Measurements from ENCODE around the gene SLC26A8. TPM values are rescaled to one million over a fixed set of nuclear protein-coding genes. Genes with fewer than 3 reads are reported as not detected.

SLC26A8 gene
- total and polyA plus RNA-seq, 4 donors: 0.20 to 1.1 (median 0.48) TPM

DNA sequence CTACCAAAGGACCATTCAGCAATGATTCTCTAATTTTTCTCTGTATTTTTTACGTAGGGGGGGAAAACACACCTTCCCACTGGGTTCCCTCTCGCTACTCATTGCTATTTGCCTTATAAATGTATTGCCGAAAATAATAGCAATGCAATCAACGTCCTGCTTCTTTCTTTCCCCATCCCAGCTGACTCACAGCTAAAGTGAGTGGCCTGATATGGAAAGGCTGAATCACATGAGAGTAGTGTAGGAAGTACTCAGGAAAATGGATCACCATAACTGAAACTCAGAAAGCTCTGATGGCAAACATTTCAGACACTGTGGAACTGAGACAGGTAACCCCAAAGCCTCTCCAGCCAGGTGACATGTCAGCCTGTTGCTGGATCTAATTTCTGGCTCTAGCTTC is 54.3 kb downstream of the SLC26A8 start:
- no peaks in the 10 kb centered on the region for H3K9me3 ChIP-seq (ENCODE audit: control insufficient read depth in 4 of 4, insufficient read depth in 3 of 4, low read length in 3 of 4)

DNA sequence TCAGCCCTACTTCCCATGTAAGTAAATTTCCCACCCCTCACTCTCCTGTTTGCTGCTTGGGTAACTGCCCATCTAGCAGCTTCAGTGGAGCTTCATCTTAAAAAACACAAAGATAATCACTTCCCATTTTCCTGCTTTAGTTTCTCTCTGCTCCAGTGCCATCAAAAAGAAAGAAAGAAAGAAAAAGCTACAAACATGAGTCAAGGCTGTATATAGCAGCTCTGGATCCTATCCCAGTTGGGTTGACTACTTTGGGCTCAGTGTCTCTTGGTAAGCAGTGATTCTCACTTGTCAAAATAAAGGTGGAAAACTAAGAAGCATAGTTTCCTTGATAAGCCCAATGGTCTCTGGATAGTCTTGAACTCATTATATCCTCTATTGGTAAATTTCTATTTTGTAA is 54.8 kb downstream of the SLC26A8 start:
- no peak for ATAC-seq (ENCODE audit: insufficient read depth, low FRiP score)
- Histone ChIP-seq H3K9me3 (ENCODE audit: control insufficient read depth in 4 of 4, insufficient read depth in 3 of 4, low read length in 3 of 4) (no peaks in the 10 kb centered on the region), H3K9ac (ENCODE audit: insufficient read depth in 1 of 2, low read length in 2 of 2) (no peak overlapping the region), H3K4me1 (ENCODE audit: control insufficient read depth in 5 of 5, insufficient read depth in 5 of 5, low read length in 5 of 5) (peaks cover 0 to 6% (median 0%) of the 10 kb centered on the region in 5 donors), H3K27me3 (ENCODE audit: control insufficient read depth in 3 of 3, insufficient read depth in 3 of 3, low read length in 2 of 3) (no peaks in the 10 kb centered on the region), H3K36me3 (ENCODE audit: control insufficient read depth in 4 of 4, insufficient read depth in 4 of 4, low read length in 4 of 4) (no peaks in the 10 kb centered on the region), H3K4me3 (no peak overlapping the region), H3K27ac (ENCODE audit: low read depth in 1 of 2, low read length in 1 of 2) (no peak overlapping the region)
- no peak for DNase-seq
- no peak for TF ChIP-seq CTCF (IDR thresholded peaks at IDR 0.05; ENCODE audit: control extremely low read depth, extremely low read depth)

More for the DNA sequence above, 54.3 kb downstream of the SLC26A8 start:
- H3K4me1 ChIP-seq (ENCODE audit: control insufficient read depth in 5 of 5, insufficient read depth in 5 of 5, low read length in 5 of 5): peaks cover 0 to 6% (median 0%) of the 10 kb centered on the region in 5 donors
- WGBS, 2 donors: 82 to 95% methylated on average over 4 of the region's 4 CpGs
- H3K4me3 ChIP-seq: no peak overlapping the region
- no peak overlapping the region for H3K27ac ChIP-seq (ENCODE audit: low read depth in 1 of 2, low read length in 1 of 2)
- ATAC-seq (ENCODE audit: insufficient read depth, low FRiP score) (no peak), DNase-seq (no peak)
- no peaks in the 10 kb centered on the region for H3K36me3 ChIP-seq (ENCODE audit: control insufficient read depth in 4 of 4, insufficient read depth in 4 of 4, low read length in 4 of 4)
- H3K27me3 ChIP-seq (ENCODE audit: control insufficient read depth in 3 of 3, insufficient read depth in 3 of 3, low read length in 2 of 3): no peaks in the 10 kb centered on the region
- H3K9ac ChIP-seq (ENCODE audit: insufficient read depth in 1 of 2, low read length in 2 of 2): no peak overlapping the region
- TF ChIP-seq CTCF (IDR thresholded peaks at IDR 0.05; ENCODE audit: control extremely low read depth, extremely low read depth): no peak

GRCh38 chr6:35968821-35969220 is 55.6 kb downstream of the SLC26A8 start:
- no peaks in the 10 kb centered on the region for H3K36me3 ChIP-seq (ENCODE audit: control insufficient read depth in 4 of 4, insufficient read depth in 4 of 4, low read length in 4 of 4)
- 89 to 93% methylated on average over 4 of the region's 4 CpGs for WGBS, 2 donors
- no peak for TF ChIP-seq CTCF (IDR thresholded peaks at IDR 0.05; ENCODE audit: control extremely low read depth, extremely low read depth)
- peaks cover 0 to 6% (median 0%) of the 10 kb centered on the region in 5 donors for H3K4me1 ChIP-seq (ENCODE audit: control insufficient read depth in 5 of 5, insufficient read depth in 5 of 5, low read length in 5 of 5)
- DNase-seq: no peak
- no peaks in the 10 kb centered on the region for H3K27me3 ChIP-seq (ENCODE audit: control insufficient read depth in 3 of 3, insufficient read depth in 3 of 3, low read length in 2 of 3)
- no peak overlapping the region for H3K9ac ChIP-seq (ENCODE audit: insufficient read depth in 1 of 2, low read length in 2 of 2)
- ATAC-seq (ENCODE audit: insufficient read depth, low FRiP score): no peak
- H3K4me3 ChIP-seq: no peak overlapping the region
- H3K9me3 ChIP-seq (ENCODE audit: control insufficient read depth in 4 of 4, insufficient read depth in 3 of 4, low read length in 3 of 4): no peaks in the 10 kb centered on the region
- H3K27ac ChIP-seq (ENCODE audit: low read depth in 1 of 2, low read length in 1 of 2): no peak overlapping the region

DNA sequence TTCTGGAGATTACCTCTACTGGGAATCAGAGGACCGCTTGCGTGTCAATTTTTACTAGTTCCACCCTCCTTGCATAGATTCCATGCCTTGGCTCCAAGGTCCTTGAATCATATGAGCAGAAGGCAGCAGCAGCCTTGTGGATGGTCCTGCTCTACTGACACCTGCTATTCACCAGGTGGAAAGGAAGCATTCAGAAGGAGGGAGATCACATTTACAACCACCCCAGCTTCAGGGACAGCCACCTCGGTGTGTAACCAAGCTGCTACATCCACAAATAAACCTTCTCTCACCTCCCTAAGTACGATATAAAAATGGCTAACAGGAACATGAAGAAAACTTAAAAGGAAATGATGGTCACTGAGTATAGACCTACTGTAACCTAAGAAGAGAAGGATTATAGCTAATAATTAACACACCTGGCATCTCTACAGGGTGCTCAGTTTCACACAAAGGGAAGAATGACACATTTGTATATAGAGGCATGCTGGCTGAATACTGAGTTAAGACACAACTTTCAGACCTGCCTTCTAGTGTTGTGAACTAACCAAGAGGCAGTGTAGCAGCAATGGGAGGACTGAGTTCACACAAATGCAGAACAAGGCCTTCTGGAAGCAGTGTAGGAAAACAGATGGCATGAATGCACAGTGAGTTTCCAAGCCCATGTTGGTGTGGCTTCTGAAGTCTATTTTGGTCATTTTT is 57.2 kb downstream of the SLC26A8 start:
- Histone ChIP-seq H3K9ac (ENCODE audit: insufficient read depth in 1 of 2, low read length in 2 of 2) (no peak overlapping the region), H3K27ac (ENCODE audit: low read depth in 1 of 2, low read length in 1 of 2) (no peak overlapping the region), H3K9me3 (ENCODE audit: control insufficient read depth in 4 of 4, insufficient read depth in 3 of 4, low read length in 3 of 4) (no peaks in the 10 kb centered on the region), H3K4me1 (ENCODE audit: control insufficient read depth in 5 of 5, insufficient read depth in 5 of 5, low read length in 5 of 5) (peaks cover 0 to 4% (median 0%) of the 10 kb centered on the region in 5 donors), H3K4me3 (no peak overlapping the region), H3K27me3 (ENCODE audit: control insufficient read depth in 3 of 3, insufficient read depth in 3 of 3, low read length in 2 of 3) (no peaks in the 10 kb centered on the region), H3K36me3 (ENCODE audit: control insufficient read depth in 4 of 4, insufficient read depth in 4 of 4, low read length in 4 of 4) (no peaks in the 10 kb centered on the region)
- no peak for ATAC-seq (ENCODE audit: insufficient read depth, low FRiP score)
- WGBS, 2 donors: 85 to 93% methylated on average over 4 of the region's 4 CpGs
- no peak for TF ChIP-seq CTCF (IDR thresholded peaks at IDR 0.05; ENCODE audit: control extremely low read depth, extremely low read depth)
- DNase-seq: no peak

Data from lung (tissue), 12 donors.